ENCODE data around the gene SIX3. TPM values are rescaled to one million over a fixed set of nuclear protein-coding genes. Genes with fewer than 3 reads are reported as not detected.
A peak's percentile ranks its signal among the peaks of the same experiment; 100 is the strongest.

The SIX3 gene
- total RNA-seq, 1 donor from 2014 or later: not detected

GRCh38 chr2:44942304-44943030 lies 965 bp downstream of the SIX3 start:
- DNase-seq (ENCODE audit: low read depth, low spot score): no peak

GRCh38 chr2:44943031-44943692 lies 1.7 kb downstream of the SIX3 start:
- DNase-seq (ENCODE audit: low read depth, low spot score): no peak

- no peak for DNase-seq (ENCODE audit: low read depth, low spot score)
Observed at GRCh38 chr2:44943693-44944101, 2.2 kb downstream of the SIX3 start.

- no peak for DNase-seq (ENCODE audit: low read depth, low spot score)
Observed at GRCh38 chr2:44944102-44944951, 2.8 kb downstream of the SIX3 start.

GRCh38 chr2:44944952-44945612 lies 3.6 kb downstream of the SIX3 start:
- no peak for DNase-seq (ENCODE audit: low read depth, low spot score)

- no peak for DNase-seq (ENCODE audit: low read depth, low spot score)
Observed at GRCh38 chr2:44945676-44946371, 4.3 kb downstream of the SIX3 start.

- no peak for DNase-seq (ENCODE audit: low read depth, low spot score)
Observed at GRCh38 chr2:44946372-44947027, 5.0 kb downstream of the SIX3 start.

- no peak for DNase-seq (ENCODE audit: low read depth, low spot score)
Observed at GRCh38 chr2:44947028-44947375, 5.5 kb downstream of the SIX3 start.

GRCh38 chr2:44948565-44949328 lies 7.2 kb downstream of the SIX3 start:
- no peak for DNase-seq (ENCODE audit: low read depth, low spot score)

- DNase-seq (ENCODE audit: low read depth, low spot score): no peak
Observed at GRCh38 chr2:44949329-44950151, 8.0 kb downstream of the SIX3 start.

- no peak for DNase-seq (ENCODE audit: low read depth, low spot score)
Observed at GRCh38 chr2:44950646-44951045, 9.1 kb downstream of the SIX3 start.

- no peak for DNase-seq (ENCODE audit: low read depth, low spot score)
Observed at GRCh38 chr2:44951124-44951523, 9.6 kb downstream of the SIX3 start.

GRCh38 chr2:44951714-44952113 lies 10.2 kb downstream of the SIX3 start:
- no peak for DNase-seq (ENCODE audit: low read depth, low spot score)

GRCh38 chr2:44952143-44952805 lies 10.8 kb downstream of the SIX3 start:
- DNase-seq (ENCODE audit: low read depth, low spot score): peak; percentile 20

- DNase-seq (ENCODE audit: low read depth, low spot score): no peak
Observed at GRCh38 chr2:44952806-44953498, 11.4 kb downstream of the SIX3 start.

GRCh38 chr2:44953499-44953883 lies 12.0 kb downstream of the SIX3 start:
- DNase-seq (ENCODE audit: low read depth, low spot score): no peak

- no peak for DNase-seq (ENCODE audit: low read depth, low spot score)
Observed at GRCh38 chr2:44954447-44954888, 13.0 kb downstream of the SIX3 start.
